GM18951 (cell line): Measurements from ENCODE around the gene GDI1.

Source experiments
- POLR2A ChIP-seq: IDR thresholded peaks from 4 replicates; pipeline ENCODE4 v1.6.1; 2011; ENCODE audit warnings: mild to moderate bottlenecking; ENCODE audit not compliant: insufficient read length, insufficient read depth; ENCODE audit errors: extremely low read depth
- in situ Hi-C: fragments of 300-500 bp; cut with MboI; formaldehyde crosslinking; loops from one replicate; pipeline ENCODE4 v1.12.0; 2022; ENCODE audit warnings: low sequenced_read_pairs, mixed read lengths, inconsistent platforms; ENCODE audit not compliant: unreplicated experiment

Gene GDI1

GRCh38 chrX:154488336-154489075 lies 51.6 kb downstream of the GDI1 start:
- in situ Hi-C loops: no loop called here
- TF ChIP-seq POLR2A: no peak

GRCh38 chrX:154489182-154489581 lies 52.2 kb downstream of the GDI1 start:
- in situ Hi-C loops: no loop called here
- no peak for TF ChIP-seq POLR2A

GRCh38 chrX:154490021-154490413 lies 53.1 kb downstream of the GDI1 start:
- in situ Hi-C loops: no loop called here
- no peak for TF ChIP-seq POLR2A

GRCh38 chrX:154490414-154491083 lies 53.6 kb downstream of the GDI1 start, which contains the start of gene SLC10A3:
TSS of gene SLC10A3 (minus strand) at chrX:154490629. CDS start at chrX:154488940, 1,689 bp downstream.
- TF ChIP-seq POLR2A: peak; percentile 93
- in situ Hi-C loops: no loop called here
